Stimulated activated naive CD8-positive, alpha-beta T cell treated with anti-CD3 and anti-CD28 coated beads, Interleukin-15, Interleukin-2, amounts not matched to agents 100 ng/mL and 50 ng/mL, for 24 hours (primary cell): ENCODE measurements around the gene INHA.

Experiments
- H3K27ac Mint-ChIP-seq: one replicate; pipeline ENCODE4 v1.8.0; 2021; ENCODE audit warnings: mild to moderate bottlenecking, mixed read lengths
- H3K27me3 Mint-ChIP-seq: one replicate; pipeline ENCODE4 v1.8.0; 2021; ENCODE audit warnings: mixed read lengths
- H3K36me3 Mint-ChIP-seq: one replicate; pipeline ENCODE4 v1.8.0; 2021; ENCODE audit warnings: low read depth, mixed read lengths
- H3K4me1 Mint-ChIP-seq: one replicate; pipeline ENCODE4 v1.8.0; 2021; ENCODE audit warnings: low read depth, mixed read lengths
- H3K4me3 Mint-ChIP-seq: one replicate; pipeline ENCODE4 v1.8.0; 2021; ENCODE audit warnings: mild to moderate bottlenecking, mixed read lengths
- H3K9me3 Mint-ChIP-seq: one replicate; pipeline ENCODE4 v1.8.0; 2021; ENCODE audit warnings: mixed read lengths

The INHA gene

GRCh38 chr2:219598308-219599078 is 26.4 kb downstream of the INHA start:
- H3K4me1 Mint-ChIP-seq: peaks cover 19% of the 10 kb centered on the region
- H3K27ac Mint-ChIP-seq: peak overlapping the region; percentile 94
- H3K9me3 Mint-ChIP-seq: no peaks in the 10 kb centered on the region
- H3K27me3 Mint-ChIP-seq: peaks cover 4% of the 10 kb centered on the region
- H3K4me3 Mint-ChIP-seq: peak overlapping the region; percentile 93
- peaks cover 15% of the 10 kb centered on the region for H3K36me3 Mint-ChIP-seq

GRCh38 chr2:219603771-219604170 is 31.7 kb downstream of the INHA start:
- peaks cover 34% of the 10 kb centered on the region for H3K36me3 Mint-ChIP-seq
- no peaks in the 10 kb centered on the region for H3K27me3 Mint-ChIP-seq
- no peak overlapping the region for H3K4me3 Mint-ChIP-seq
- no peaks in the 10 kb centered on the region for H3K9me3 Mint-ChIP-seq
- H3K27ac Mint-ChIP-seq: no peak overlapping the region
- H3K4me1 Mint-ChIP-seq: peaks cover 3% of the 10 kb centered on the region

GRCh38 chr2:219605607-219605954 is 33.5 kb downstream of the INHA start:
- no peaks in the 10 kb centered on the region for H3K4me1 Mint-ChIP-seq
- H3K27me3 Mint-ChIP-seq: no peaks in the 10 kb centered on the region
- H3K36me3 Mint-ChIP-seq: peaks cover 36% of the 10 kb centered on the region
- H3K9me3 Mint-ChIP-seq: no peaks in the 10 kb centered on the region
- no peak overlapping the region for H3K27ac Mint-ChIP-seq
- no peak overlapping the region for H3K4me3 Mint-ChIP-seq

GRCh38 chr2:219607931-219608330 is 35.8 kb downstream of the INHA start:
- Mint-ChIP-seq H3K27ac (no peak overlapping the region), H3K4me1 (peaks cover 14% of the 10 kb centered on the region), H3K27me3 (no peaks in the 10 kb centered on the region), H3K36me3 (peaks cover 36% of the 10 kb centered on the region), H3K9me3 (no peaks in the 10 kb centered on the region), H3K4me3 (no peak overlapping the region)

GRCh38 chr2:219608399-219608964 is 36.4 kb downstream of the INHA start:
- H3K9me3 Mint-ChIP-seq: no peaks in the 10 kb centered on the region
- H3K27ac Mint-ChIP-seq: no peak overlapping the region
- peaks cover 15% of the 10 kb centered on the region for H3K4me1 Mint-ChIP-seq
- no peak overlapping the region for H3K4me3 Mint-ChIP-seq
- no peaks in the 10 kb centered on the region for H3K27me3 Mint-ChIP-seq
- H3K36me3 Mint-ChIP-seq: peaks cover 36% of the 10 kb centered on the region

GRCh38 chr2:219609149-219609750 is 37.1 kb downstream of the INHA start:
- peaks cover 15% of the 10 kb centered on the region for H3K4me1 Mint-ChIP-seq
- H3K4me3 Mint-ChIP-seq: no peak overlapping the region
- no peaks in the 10 kb centered on the region for H3K27me3 Mint-ChIP-seq
- no peak overlapping the region for H3K27ac Mint-ChIP-seq
- peaks cover 29% of the 10 kb centered on the region for H3K36me3 Mint-ChIP-seq
- H3K9me3 Mint-ChIP-seq: no peaks in the 10 kb centered on the region

- Mint-ChIP-seq H3K4me1 (peaks cover 15% of the 10 kb centered on the region), H3K9me3 (no peaks in the 10 kb centered on the region), H3K27me3 (no peaks in the 10 kb centered on the region), H3K4me3 (no peak overlapping the region), H3K27ac (no peak overlapping the region), H3K36me3 (peaks cover 30% of the 10 kb centered on the region)
Measured at GRCh38 chr2:219611306-219611705, 39.2 kb downstream of the INHA start.

- Mint-ChIP-seq H3K4me3 (no peak overlapping the region), H3K36me3 (peaks cover 26% of the 10 kb centered on the region), H3K4me1 (peaks cover 15% of the 10 kb centered on the region), H3K27me3 (no peaks in the 10 kb centered on the region), H3K27ac (no peak overlapping the region), H3K9me3 (no peaks in the 10 kb centered on the region)
Measured at GRCh38 chr2:219611866-219612576, 39.9 kb downstream of the INHA start.

- H3K9me3 Mint-ChIP-seq: no peaks in the 10 kb centered on the region
- H3K4me1 Mint-ChIP-seq: peaks cover 15% of the 10 kb centered on the region
- peaks cover 24% of the 10 kb centered on the region for H3K36me3 Mint-ChIP-seq
- no peaks in the 10 kb centered on the region for H3K27me3 Mint-ChIP-seq
- H3K4me3 Mint-ChIP-seq: no peak overlapping the region
- no peak overlapping the region for H3K27ac Mint-ChIP-seq
Measured at GRCh38 chr2:219612577-219613286, 40.6 kb downstream of the INHA start.

GRCh38 chr2:219613461-219614070 is 41.5 kb downstream of the INHA start:
- H3K27ac Mint-ChIP-seq: no peak overlapping the region
- peaks cover 24% of the 10 kb centered on the region for H3K36me3 Mint-ChIP-seq
- no peak overlapping the region for H3K4me3 Mint-ChIP-seq
- no peaks in the 10 kb centered on the region for H3K9me3 Mint-ChIP-seq
- H3K27me3 Mint-ChIP-seq: no peaks in the 10 kb centered on the region
- peaks cover 15% of the 10 kb centered on the region for H3K4me1 Mint-ChIP-seq

GRCh38 chr2:219614076-219614860 is 42.2 kb downstream of the INHA start:
- Mint-ChIP-seq H3K4me1 (peaks cover 15% of the 10 kb centered on the region), H3K36me3 (peaks cover 24% of the 10 kb centered on the region), H3K4me3 (no peak overlapping the region), H3K27ac (peak overlapping the region; percentile 23), H3K9me3 (no peaks in the 10 kb centered on the region), H3K27me3 (no peaks in the 10 kb centered on the region)

GRCh38 chr2:219615036-219615435 is 42.9 kb downstream of the INHA start:
- Mint-ChIP-seq H3K4me3 (no peak overlapping the region), H3K9me3 (no peaks in the 10 kb centered on the region), H3K4me1 (peaks cover 15% of the 10 kb centered on the region), H3K36me3 (peaks cover 19% of the 10 kb centered on the region), H3K27me3 (no peaks in the 10 kb centered on the region), H3K27ac (no peak overlapping the region)

- Mint-ChIP-seq H3K9me3 (no peaks in the 10 kb centered on the region), H3K4me1 (peaks cover 15% of the 10 kb centered on the region), H3K27ac (no peak overlapping the region), H3K4me3 (no peak overlapping the region), H3K36me3 (peaks cover 15% of the 10 kb centered on the region), H3K27me3 (no peaks in the 10 kb centered on the region)
Measured at GRCh38 chr2:219615894-219616293, 43.8 kb downstream of the INHA start.

GRCh38 chr2:219616550-219616949 is 44.4 kb downstream of the INHA start:
- peaks cover 10% of the 10 kb centered on the region for H3K4me1 Mint-ChIP-seq
- H3K36me3 Mint-ChIP-seq: peaks cover 9% of the 10 kb centered on the region
- no peaks in the 10 kb centered on the region for H3K9me3 Mint-ChIP-seq
- H3K27me3 Mint-ChIP-seq: no peaks in the 10 kb centered on the region
- no peak overlapping the region for H3K4me3 Mint-ChIP-seq
- no peak overlapping the region for H3K27ac Mint-ChIP-seq
